ENCODE measurements around the gene PAQR9. TPM values are rescaled to one million over a fixed set of nuclear protein-coding genes. Genes with fewer than 3 reads are reported as not detected.
A peak's percentile ranks its signal among the peaks of the same experiment; 100 is the strongest.

The PAQR9 gene
- total and polyA plus RNA-seq, 9 of the 15 experiments (the other 6 are each of a cell fraction or from before 2014, with no cell fraction given): 0.04 to 0.58 (median 0.22) TPM

- peak in 1 of 4 experiments; percentile 24 for DNase-seq (ENCODE audit: extremely low read depth in 1 of 4, low spot score in 3 of 4)
- H3K9me3 ChIP-seq (replicated peaks; ENCODE audit: control insufficient read depth, insufficient read depth, low read depth, low read length): peaks cover 5% of the 10 kb centered on the region
- ATAC-seq: peak; percentile 18
- H3K9ac ChIP-seq (ENCODE audit: insufficient read depth in 1 of 2, low read depth in 2 of 2, low read length in 2 of 2): no peak overlapping the region
- H3K27me3 ChIP-seq (ENCODE audit: control insufficient read depth in 2 of 2, insufficient read depth in 2 of 2, low read length in 2 of 2): no peaks in the 10 kb centered on the region
- H3K36me3 ChIP-seq (ENCODE audit: control insufficient read depth, insufficient read depth, low read length): no peaks in the 10 kb centered on the region
- no peak overlapping the region for H2AFZ ChIP-seq (ENCODE audit: low read depth, low read length)
- BruUV-seq (replicated peaks): no TSS peak
- H3K79me2 ChIP-seq (ENCODE audit: control insufficient read depth, insufficient read depth, low read length): no peaks in the 10 kb centered on the region
- peak; percentile 23 for FAIRE-seq
- ChIA-PET POLR2A (interaction anchor here (0.9 to 1.7 kb wide), 3 partner anchors 20 to 71 kb away, joined by 3 read pairs; partner anchors contain the start of gene U2SURP), CTCF (ENCODE audit: low intra/inter-chr PET ratio) (interaction anchor here (1.5 to 2.6 kb wide), 2 partner anchors 57 to 64 kb away, joined by 4 to 12 read pairs; no protein-coding TSS in a partner anchor)
- intact Hi-C loops (cut with micrococcal nuclease) (no loop called here), in situ Hi-C loops (cut with MboI) (loop anchor here (5.0 kb wide), 1 partner anchor 52 kb away; no protein-coding TSS in a partner anchor)
- no peak overlapping the region for H3K4me2 ChIP-seq (ENCODE audit: insufficient read depth, low read length)
- H3K9me1 ChIP-seq (ENCODE audit: control insufficient read depth, insufficient read depth, low read length): no peaks in the 10 kb centered on the region
- 36% methylated on average over 3 of the region's 3 CpGs for WGBS (ENCODE audit: insufficient coverage, low coverage, missing lambda C conversion rate)
- H3K4me3 ChIP-seq: no peak overlapping the region
- peaks cover 0 to 14% of the 10 kb centered on the region in 2 experiments; a peak in 4 of 5 replicates for H3K4me1 ChIP-seq (replicated peaks in 1 of 2; ENCODE audit: control insufficient read depth in 2 of 2, insufficient read depth in 2 of 2, low read length in 2 of 2)
- no peaks in the 10 kb centered on the region for H4K20me1 ChIP-seq (replicated peaks; ENCODE audit: control insufficient read depth, insufficient read depth, low read length)
- H3K27ac ChIP-seq (ENCODE audit: extremely low read depth, low read depth, low read length): no peak overlapping the region
- TF ChIP-seq MYC (IDR thresholded peaks at IDR 0.05; ENCODE audit: low read depth, low read length): 0 out of 2 replicates have a peak, but pooled peaks have one; percentile 5
- no peak for TF ChIP-seq MYC (CRISPR knock-in tag; IDR thresholded peaks at IDR 0.05; ENCODE audit: borderline replicate concordance, low read depth)
- TF ChIP-seq OTX1 (CRISPR knock-in tag; IDR thresholded peaks at IDR 0.05): no peak
- TF ChIP-seq RAD21 (CRISPR knock-in tag; conservative IDR thresholded peaks at IDR 0.05 in 1 of 2, IDR thresholded peaks at IDR 0.05 in 1 of 2): peak in 1 of 2 experiments; percentile 17; a peak in 1 of 4 replicates
- no peak for TF ChIP-seq HSF4 (CRISPR knock-in tag; IDR thresholded peaks at IDR 0.05; ENCODE audit: borderline replicate concordance)
- TF ChIP-seq CBX2 (IDR thresholded peaks at IDR 0.05; ENCODE audit: insufficient read depth, low read length, poor library complexity, severe bottlenecking): no peak
- TF ChIP-seq, protein P1, sequence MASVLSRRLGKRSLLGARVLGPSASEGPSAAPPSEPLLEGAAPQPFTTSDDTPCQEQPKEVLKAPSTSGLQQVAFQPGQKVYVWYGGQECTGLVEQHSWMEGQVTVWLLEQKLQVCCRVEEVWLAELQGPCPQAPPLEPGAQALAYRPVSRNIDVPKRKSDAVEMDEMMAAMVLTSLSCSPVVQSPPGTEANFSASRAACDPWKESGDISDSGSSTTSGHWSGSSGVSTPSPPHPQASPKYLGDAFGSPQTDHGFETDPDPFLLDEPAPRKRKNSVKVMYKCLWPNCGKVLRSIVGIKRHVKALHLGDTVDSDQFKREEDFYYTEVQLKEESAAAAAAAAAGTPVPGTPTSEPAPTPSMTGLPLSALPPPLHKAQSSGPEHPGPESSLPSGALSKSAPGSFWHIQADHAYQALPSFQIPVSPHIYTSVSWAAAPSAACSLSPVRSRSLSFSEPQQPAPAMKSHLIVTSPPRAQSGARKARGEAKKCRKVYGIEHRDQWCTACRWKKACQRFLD (CRISPR knock-in tag; IDR thresholded peaks at IDR 0.05): 0 out of 2 replicates have a peak, but pooled peaks have one; percentile 5
- TF ChIP-seq, protein P2, sequence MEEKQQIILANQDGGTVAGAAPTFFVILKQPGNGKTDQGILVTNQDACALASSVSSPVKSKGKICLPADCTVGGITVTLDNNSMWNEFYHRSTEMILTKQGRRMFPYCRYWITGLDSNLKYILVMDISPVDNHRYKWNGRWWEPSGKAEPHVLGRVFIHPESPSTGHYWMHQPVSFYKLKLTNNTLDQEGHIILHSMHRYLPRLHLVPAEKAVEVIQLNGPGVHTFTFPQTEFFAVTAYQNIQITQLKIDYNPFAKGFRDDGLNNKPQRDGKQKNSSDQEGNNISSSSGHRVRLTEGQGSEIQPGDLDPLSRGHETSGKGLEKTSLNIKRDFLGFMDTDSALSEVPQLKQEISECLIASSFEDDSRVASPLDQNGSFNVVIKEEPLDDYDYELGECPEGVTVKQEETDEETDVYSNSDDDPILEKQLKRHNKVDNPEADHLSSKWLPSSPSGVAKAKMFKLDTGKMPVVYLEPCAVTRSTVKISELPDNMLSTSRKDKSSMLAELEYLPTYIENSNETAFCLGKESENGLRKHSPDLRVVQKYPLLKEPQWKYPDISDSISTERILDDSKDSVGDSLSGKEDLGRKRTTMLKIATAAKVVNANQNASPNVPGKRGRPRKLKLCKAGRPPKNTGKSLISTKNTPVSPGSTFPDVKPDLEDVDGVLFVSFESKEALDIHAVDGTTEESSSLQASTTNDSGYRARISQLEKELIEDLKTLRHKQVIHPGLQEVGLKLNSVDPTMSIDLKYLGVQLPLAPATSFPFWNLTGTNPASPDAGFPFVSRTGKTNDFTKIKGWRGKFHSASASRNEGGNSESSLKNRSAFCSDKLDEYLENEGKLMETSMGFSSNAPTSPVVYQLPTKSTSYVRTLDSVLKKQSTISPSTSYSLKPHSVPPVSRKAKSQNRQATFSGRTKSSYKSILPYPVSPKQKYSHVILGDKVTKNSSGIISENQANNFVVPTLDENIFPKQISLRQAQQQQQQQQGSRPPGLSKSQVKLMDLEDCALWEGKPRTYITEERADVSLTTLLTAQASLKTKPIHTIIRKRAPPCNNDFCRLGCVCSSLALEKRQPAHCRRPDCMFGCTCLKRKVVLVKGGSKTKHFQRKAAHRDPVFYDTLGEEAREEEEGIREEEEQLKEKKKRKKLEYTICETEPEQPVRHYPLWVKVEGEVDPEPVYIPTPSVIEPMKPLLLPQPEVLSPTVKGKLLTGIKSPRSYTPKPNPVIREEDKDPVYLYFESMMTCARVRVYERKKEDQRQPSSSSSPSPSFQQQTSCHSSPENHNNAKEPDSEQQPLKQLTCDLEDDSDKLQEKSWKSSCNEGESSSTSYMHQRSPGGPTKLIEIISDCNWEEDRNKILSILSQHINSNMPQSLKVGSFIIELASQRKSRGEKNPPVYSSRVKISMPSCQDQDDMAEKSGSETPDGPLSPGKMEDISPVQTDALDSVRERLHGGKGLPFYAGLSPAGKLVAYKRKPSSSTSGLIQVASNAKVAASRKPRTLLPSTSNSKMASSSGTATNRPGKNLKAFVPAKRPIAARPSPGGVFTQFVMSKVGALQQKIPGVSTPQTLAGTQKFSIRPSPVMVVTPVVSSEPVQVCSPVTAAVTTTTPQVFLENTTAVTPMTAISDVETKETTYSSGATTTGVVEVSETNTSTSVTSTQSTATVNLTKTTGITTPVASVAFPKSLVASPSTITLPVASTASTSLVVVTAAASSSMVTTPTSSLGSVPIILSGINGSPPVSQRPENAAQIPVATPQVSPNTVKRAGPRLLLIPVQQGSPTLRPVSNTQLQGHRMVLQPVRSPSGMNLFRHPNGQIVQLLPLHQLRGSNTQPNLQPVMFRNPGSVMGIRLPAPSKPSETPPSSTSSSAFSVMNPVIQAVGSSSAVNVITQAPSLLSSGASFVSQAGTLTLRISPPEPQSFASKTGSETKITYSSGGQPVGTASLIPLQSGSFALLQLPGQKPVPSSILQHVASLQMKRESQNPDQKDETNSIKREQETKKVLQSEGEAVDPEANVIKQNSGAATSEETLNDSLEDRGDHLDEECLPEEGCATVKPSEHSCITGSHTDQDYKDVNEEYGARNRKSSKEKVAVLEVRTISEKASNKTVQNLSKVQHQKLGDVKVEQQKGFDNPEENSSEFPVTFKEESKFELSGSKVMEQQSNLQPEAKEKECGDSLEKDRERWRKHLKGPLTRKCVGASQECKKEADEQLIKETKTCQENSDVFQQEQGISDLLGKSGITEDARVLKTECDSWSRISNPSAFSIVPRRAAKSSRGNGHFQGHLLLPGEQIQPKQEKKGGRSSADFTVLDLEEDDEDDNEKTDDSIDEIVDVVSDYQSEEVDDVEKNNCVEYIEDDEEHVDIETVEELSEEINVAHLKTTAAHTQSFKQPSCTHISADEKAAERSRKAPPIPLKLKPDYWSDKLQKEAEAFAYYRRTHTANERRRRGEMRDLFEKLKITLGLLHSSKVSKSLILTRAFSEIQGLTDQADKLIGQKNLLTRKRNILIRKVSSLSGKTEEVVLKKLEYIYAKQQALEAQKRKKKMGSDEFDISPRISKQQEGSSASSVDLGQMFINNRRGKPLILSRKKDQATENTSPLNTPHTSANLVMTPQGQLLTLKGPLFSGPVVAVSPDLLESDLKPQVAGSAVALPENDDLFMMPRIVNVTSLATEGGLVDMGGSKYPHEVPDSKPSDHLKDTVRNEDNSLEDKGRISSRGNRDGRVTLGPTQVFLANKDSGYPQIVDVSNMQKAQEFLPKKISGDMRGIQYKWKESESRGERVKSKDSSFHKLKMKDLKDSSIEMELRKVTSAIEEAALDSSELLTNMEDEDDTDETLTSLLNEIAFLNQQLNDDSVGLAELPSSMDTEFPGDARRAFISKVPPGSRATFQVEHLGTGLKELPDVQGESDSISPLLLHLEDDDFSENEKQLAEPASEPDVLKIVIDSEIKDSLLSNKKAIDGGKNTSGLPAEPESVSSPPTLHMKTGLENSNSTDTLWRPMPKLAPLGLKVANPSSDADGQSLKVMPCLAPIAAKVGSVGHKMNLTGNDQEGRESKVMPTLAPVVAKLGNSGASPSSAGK (IDR thresholded peaks at IDR 0.05): 0 out of 2 replicates have a peak, but pooled peaks have one; percentile 6
Measured at GRCh38 chr3:142930463-142930862, 33.0 kb downstream of the PAQR9 start.

All from K562 (cell line).